Measurements from ENCODE around the gene SCD. TPM values are rescaled to one million over a fixed set of nuclear protein-coding genes. Genes with fewer than 3 reads are reported as not detected.
"Not testable (repeated sequence)": the region's sequence is repeated elsewhere in the genome, so short reads cannot be mapped to it uniquely, and the experiment has no call there.

SCD gene
- 1 to 10 TPM; 1.7 TPM for total RNA-seq
- polyA plus RNA-seq (2013, experiment 1 of 2) = 3.2 TPM
- polyA plus RNA-seq (2013, experiment 2 of 2) = 2.2 TPM
- 1.0 to 415 (median 9.2) reads per million in 172 experiments for total RNA-seq

- Mint-ChIP-seq H3K4me1 (ENCODE audit: low read depth) (peaks cover 7% of the 10 kb centered on the region), H3K27me3 (peaks cover 4% of the 10 kb centered on the region), H3K4me3 (peak within 1 kb of the TSS; percentile 86), H3K27ac (no peak within 1 kb of the TSS), H3K36me3 (ENCODE audit: low read depth) (no peaks in the 10 kb centered on the region), H3K9me3 (no peaks in the 10 kb centered on the region)
- ATAC-seq (ENCODE audit: poor library complexity) (peak; percentile 83), DNase-seq (peak; percentile 48 to 91 (median 62))
- peak within 1 kb of the TSS; percentile 64 for H3K4me3 ChIP-seq (ENCODE audit: low read length)
- no peaks in the 10 kb centered on the region for H3K36me3 ChIP-seq (ENCODE audit: insufficient read depth, low read length)
- no peaks in the 10 kb centered on the region for H3K27me3 ChIP-seq (ENCODE audit: control insufficient read depth in 1 of 2, insufficient read depth in 2 of 2, low read length in 2 of 2)
- no peaks in the 10 kb centered on the region for H3K9me3 ChIP-seq (ENCODE audit: control insufficient read depth in 1 of 2, insufficient read depth in 1 of 2, low read length in 2 of 2)
- no peak for TF ChIP-seq CTCF (IDR thresholded peaks at IDR 0.05)
- CTCF ChIA-PET = interaction anchor here (1.0 to 1.8 kb wide), 7 partner anchors 24 to 172 kb away, joined by 3 to 7 read pairs (median 4); no protein-coding TSS in a partner anchor
- H3K4me1 ChIP-seq (ENCODE audit: insufficient read depth, low read length) = peaks cover 18% of the 10 kb centered on the region
- POLR2A ChIA-PET = interaction anchor here (3.4 kb wide), 2 partner anchors 24 to 26 kb away, joined by 14 to 15 read pairs; no protein-coding TSS in a partner anchor
- H3K27ac ChIP-seq (ENCODE audit: low read depth in 1 of 2, low read length in 2 of 2) = no peak within 1 kb of the TSS
- intact Hi-C loops (cut with DNase I, micrococcal nuclease) = loop anchor here in 1 of 2 experiments (1.0 kb wide), 1 partner anchor 26 kb away; no protein-coding TSS in a partner anchor
These were observed at the start of gene SCD for GRCh38 chr10:100346765-100347567. Gene SCD, plus strand, starts transcription at chr10:100347233. Its CDS starts 272 bp downstream, at chr10:100347505.

- H3K27me3 ChIP-seq (ENCODE audit: control insufficient read depth in 1 of 2, insufficient read depth in 2 of 2, low read length in 2 of 2) = peaks cover 7 to 9% of the 10 kb centered on the region in 2 experiments
- Mint-ChIP-seq H3K36me3 (ENCODE audit: low read depth) (no peaks in the 10 kb centered on the region), H3K27ac (no peak overlapping the region), H3K27me3 (peaks cover 65% of the 10 kb centered on the region), H3K4me1 (ENCODE audit: low read depth) (no peaks in the 10 kb centered on the region), H3K4me3 (no peak overlapping the region), H3K9me3 (no peaks in the 10 kb centered on the region)
- ChIA-PET CTCF (no interaction called here), POLR2A (no interaction called here)
- intact Hi-C loops (cut with DNase I, micrococcal nuclease) = no loop called here
- no peaks in the 10 kb centered on the region for H3K9me3 ChIP-seq (ENCODE audit: control insufficient read depth in 1 of 2, insufficient read depth in 1 of 2, low read length in 2 of 2)
- TF ChIP-seq CTCF (IDR thresholded peaks at IDR 0.05) = no peak
- no peaks in the 10 kb centered on the region for H3K4me1 ChIP-seq (ENCODE audit: insufficient read depth, low read length)
- DNase-seq = no peak
- no peak overlapping the region for H3K4me3 ChIP-seq (ENCODE audit: low read length)
- H3K27ac ChIP-seq (ENCODE audit: low read depth in 1 of 2, low read length in 2 of 2) = no peak overlapping the region
- no peak for ATAC-seq (ENCODE audit: poor library complexity)
- H3K36me3 ChIP-seq (ENCODE audit: insufficient read depth, low read length) = no peaks in the 10 kb centered on the region
These were observed 49.8 kb upstream of the SCD start for GRCh38 chr10:100297242-100297641.

DNA sequence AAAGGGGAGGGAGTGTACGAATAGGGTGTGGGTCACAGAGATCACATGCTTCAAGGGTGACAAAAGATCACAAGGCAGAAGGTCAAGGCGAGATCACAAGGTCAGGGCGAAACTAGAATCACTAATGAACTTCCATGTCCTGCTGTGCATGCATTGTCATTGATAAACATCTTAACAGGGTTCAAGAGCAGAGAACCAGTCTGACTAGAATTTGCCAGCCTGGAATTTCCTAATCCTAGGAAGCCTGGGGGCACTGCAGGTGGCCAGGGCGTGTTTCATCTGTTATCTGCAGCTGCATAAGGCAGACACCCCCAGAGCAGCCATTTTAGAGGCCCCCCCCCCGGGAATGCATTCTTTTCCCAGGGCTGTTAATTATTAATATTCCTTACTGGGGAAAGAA, 45.9 kb upstream of the SCD start:
- H3K4me3 Mint-ChIP-seq; CTCF ChIA-PET; H3K4me3 ChIP-seq (ENCODE audit: low read length); H3K4me1 Mint-ChIP-seq (ENCODE audit: low read depth); H3K27ac Mint-ChIP-seq; ATAC-seq (ENCODE audit: poor library complexity); H3K27ac ChIP-seq (ENCODE audit: low read depth in 1 of 2, low read length in 2 of 2); H3K4me1 ChIP-seq (ENCODE audit: insufficient read depth, low read length); H3K9me3 ChIP-seq (ENCODE audit: control insufficient read depth in 1 of 2, insufficient read depth in 1 of 2, low read length in 2 of 2); H3K36me3 Mint-ChIP-seq (ENCODE audit: low read depth); DNase-seq; H3K9me3 Mint-ChIP-seq; H3K36me3 ChIP-seq (ENCODE audit: insufficient read depth, low read length); POLR2A ChIA-PET; intact Hi-C loops (cut with DNase I, micrococcal nuclease): not testable (repeated sequence)
- peaks cover 6 to 23% of the 10 kb centered on the region in 2 experiments for H3K27me3 ChIP-seq (ENCODE audit: control insufficient read depth in 1 of 2, insufficient read depth in 2 of 2, low read length in 2 of 2)
- H3K27me3 Mint-ChIP-seq = peaks cover 69% of the 10 kb centered on the region
